ENCODE results near the gene CLCN3. TPM values are rescaled to one million over a fixed set of nuclear protein-coding genes. Genes with fewer than 3 reads are reported as not detected.
"Not testable (repeated sequence)": the region's sequence is repeated elsewhere in the genome, so short reads cannot be mapped to it uniquely, and the experiment has no call there.

The CLCN3 gene
- total RNA-seq, 2 donors from 2014 or later, result 36.4 to 43.8 TPM

GRCh38 chr4:169724260-169724659 lies 103.9 kb downstream of the CLCN3 start:
- 78 to 79% methylated on average over 2 of the region's 2 CpGs for WGBS, 2 experiments (ENCODE audit: insufficient coverage in 1 of 2, insufficient read length in 1 of 2)
- no peaks in the 10 kb centered on the region for H3K27me3 ChIP-seq (ENCODE audit: control insufficient read depth, insufficient read depth, low read length, poor library complexity, severe bottlenecking)
- H3K36me3 ChIP-seq (ENCODE audit: control insufficient read depth, insufficient read depth, low read length), result peaks cover 12% of the 10 kb centered on the region
- H3K9me3 ChIP-seq (ENCODE audit: control insufficient read depth, low read length), result no peaks in the 10 kb centered on the region
- no peak overlapping the region for H3K4me3 ChIP-seq (ENCODE audit: low read length)
- H3K27me3 Mint-ChIP-seq (ENCODE audit: insufficient read depth), result no peaks in the 10 kb centered on the region
- no peaks in the 10 kb centered on the region for H3K4me1 ChIP-seq (ENCODE audit: control insufficient read depth, insufficient read depth, low read length)
- H3K27ac ChIP-seq (ENCODE audit: low read depth, low read length), result no peak overlapping the region
- H3K4me1 Mint-ChIP-seq, result no peaks in the 10 kb centered on the region
- no peak overlapping the region for H3K4me3 Mint-ChIP-seq
- no peak overlapping the region for H3K9ac ChIP-seq (ENCODE audit: extremely low read depth, low read length, poor library complexity, severe bottlenecking)
- no peak overlapping the region for H3K27ac Mint-ChIP-seq
- H3K36me3 Mint-ChIP-seq (ENCODE audit: low read depth), result peaks cover 5% of the 10 kb centered on the region
- no peak for TF ChIP-seq CTCF (conservative IDR thresholded peaks at IDR 0.05)
- DNase-seq, result no peak
- no peaks in the 10 kb centered on the region for H3K9me3 Mint-ChIP-seq

- H3K27ac ChIP-seq (ENCODE audit: low read depth, low read length), result no peak overlapping the region
- no peaks in the 10 kb centered on the region for H3K4me1 ChIP-seq (ENCODE audit: control insufficient read depth, insufficient read depth, low read length)
- Mint-ChIP-seq H3K4me1 (no peaks in the 10 kb centered on the region), H3K27me3 (ENCODE audit: insufficient read depth) (no peaks in the 10 kb centered on the region), H3K4me3 (no peak overlapping the region), H3K9me3 (no peaks in the 10 kb centered on the region), H3K27ac (no peak overlapping the region), H3K36me3 (ENCODE audit: low read depth) (peaks cover 12% of the 10 kb centered on the region)
- no peak for TF ChIP-seq CTCF (conservative IDR thresholded peaks at IDR 0.05)
- no peak overlapping the region for H3K4me3 ChIP-seq (ENCODE audit: low read length)
- H3K36me3 ChIP-seq (ENCODE audit: control insufficient read depth, insufficient read depth, low read length), result peaks cover 8% of the 10 kb centered on the region
- DNase-seq, result no peak
- H3K9me3 ChIP-seq (ENCODE audit: control insufficient read depth, low read length), result no peaks in the 10 kb centered on the region
- no peak overlapping the region for H3K9ac ChIP-seq (ENCODE audit: extremely low read depth, low read length, poor library complexity, severe bottlenecking)
- H3K27me3 ChIP-seq (ENCODE audit: control insufficient read depth, insufficient read depth, low read length, poor library complexity, severe bottlenecking), result no peaks in the 10 kb centered on the region
Measured at GRCh38 chr4:169727616-169728015, 107.2 kb downstream of the CLCN3 start.

GRCh38 chr4:169730564-169730963 lies 110.2 kb downstream of the CLCN3 start:
- H3K9ac ChIP-seq (ENCODE audit: extremely low read depth, low read length, poor library complexity, severe bottlenecking), result no peak overlapping the region
- H3K9me3 ChIP-seq (ENCODE audit: control insufficient read depth, low read length), result no peaks in the 10 kb centered on the region
- DNase-seq, result no peak
- no peaks in the 10 kb centered on the region for H3K27me3 Mint-ChIP-seq (ENCODE audit: insufficient read depth)
- no peak overlapping the region for H3K27ac Mint-ChIP-seq
- TF ChIP-seq CTCF (conservative IDR thresholded peaks at IDR 0.05), result no peak
- no peaks in the 10 kb centered on the region for H3K27me3 ChIP-seq (ENCODE audit: control insufficient read depth, insufficient read depth, low read length, poor library complexity, severe bottlenecking)
- H3K4me3 ChIP-seq (ENCODE audit: low read length), result no peak overlapping the region
- no peaks in the 10 kb centered on the region for H3K4me1 Mint-ChIP-seq
- WGBS, 2 experiments (ENCODE audit: insufficient coverage in 1 of 2, insufficient read length in 1 of 2), result 92 to 100% methylated on average over 5 of the region's 5 CpGs
- peaks cover 14% of the 10 kb centered on the region for H3K36me3 ChIP-seq (ENCODE audit: control insufficient read depth, insufficient read depth, low read length)
- no peaks in the 10 kb centered on the region for H3K9me3 Mint-ChIP-seq
- H3K36me3 Mint-ChIP-seq (ENCODE audit: low read depth), result peaks cover 25% of the 10 kb centered on the region
- no peaks in the 10 kb centered on the region for H3K4me1 ChIP-seq (ENCODE audit: control insufficient read depth, insufficient read depth, low read length)
- H3K4me3 Mint-ChIP-seq, result no peak overlapping the region
- H3K27ac ChIP-seq (ENCODE audit: low read depth, low read length), result no peak overlapping the region

- H3K4me3 Mint-ChIP-seq; H3K4me3 ChIP-seq (ENCODE audit: low read length); H3K27me3 ChIP-seq (ENCODE audit: control insufficient read depth, insufficient read depth, low read length, poor library complexity, severe bottlenecking); H3K27me3 Mint-ChIP-seq (ENCODE audit: insufficient read depth); H3K9me3 ChIP-seq (ENCODE audit: control insufficient read depth, low read length); H3K27ac ChIP-seq (ENCODE audit: low read depth, low read length); H3K27ac Mint-ChIP-seq; DNase-seq; H3K4me1 Mint-ChIP-seq; H3K9ac ChIP-seq (ENCODE audit: extremely low read depth, low read length, poor library complexity, severe bottlenecking); H3K9me3 Mint-ChIP-seq; H3K4me1 ChIP-seq (ENCODE audit: control insufficient read depth, insufficient read depth, low read length): not testable (repeated sequence)
- peaks cover 44% of the 10 kb centered on the region for H3K36me3 ChIP-seq (ENCODE audit: control insufficient read depth, insufficient read depth, low read length)
- peaks cover 36% of the 10 kb centered on the region for H3K36me3 Mint-ChIP-seq (ENCODE audit: low read depth)
Measured at GRCh38 chr4:169738604-169739003, 118.2 kb downstream of the CLCN3 start.
